HepG2 (cell line): Measurements from ENCODE around the gene SVOP. TPM values are rescaled to one million over a fixed set of nuclear protein-coding genes. Genes with fewer than 3 reads are reported as not detected.

Experiments
- ATAC-seq: fragments of 200-7000 bp; cut with Tn5 transposase; 3 replicates; pipeline ENCODE4 v1.9.1; 2020; ENCODE audit warnings: mild to moderate bottlenecking, moderate library complexity
- BruUV-seq: library from RNA; stranded (reverse); fragments of 400-500 nt; replicated peaks from 2 replicates; lab custom pipeline; 2021; lab: Mats Ljungman, UMichigan
- CTCF ChIA-PET: fragments of 300-600 bp; formaldehyde crosslinking; extraction: SDS; loops from one replicate; lab custom pipeline; 2021; ENCODE audit warnings: low total read pairs, inconsistent platforms, low intra/inter-chr PET ratio; lab: Yijun Ruan, JAX
- POLR2A ChIA-PET: fragments of 350-600 bp; sonication (Branson Sonifier 250); formaldehyde crosslinking; loops from one replicate; lab custom pipeline; 2020; ENCODE audit warnings: antibody characterized with exemption, inconsistent platforms; lab: Yijun Ruan, JAX
- DNase-seq: peaks from one replicate; pipeline ENCODE4 v3.0.0-alpha.2; 2015; ENCODE audit warnings: low spot score
- FAIRE-seq: peaks from 3 replicates; lab custom pipeline; 2011; peaks lifted over from hg19 to GRCh38; lab: Jason Lieb, UNC
- H2AFZ ChIP-seq: one replicate; pipeline ENCODE4 v1.6.1; 2011; ENCODE audit warnings: low read length, inconsistent platforms
- H3K27ac ChIP-seq: fragments of 300-600 bp; 3 replicates; pipeline ENCODE4 v1.8.0; 2011; ENCODE audit warnings: mixed run types, mild to moderate bottlenecking, mixed read lengths, low read length, inconsistent platforms; ENCODE audit not compliant: insufficient read depth; ENCODE audit errors: extremely low read length
- H3K27me3 ChIP-seq, 2 experiments: fragments of 200-600 bp in 1 of 2; 2 replicates in 1 of 2; 3 replicates in 1 of 2; pipeline versions ENCODE4 v1.6.0 to v1.8.0; 2011; ENCODE audit warnings: low read length in 2 of 2, mild to moderate bottlenecking in 2 of 2, moderate library complexity in 2 of 2, inconsistent platforms in 1 of 2; ENCODE audit not compliant: insufficient read depth in 2 of 2, control insufficient read depth in 1 of 2
- H3K36me3 ChIP-seq, 2 experiments: fragments of 200-600 bp in 1 of 2; replicated peaks in 1 of 2; 2 replicates in 1 of 2; 3 replicates in 1 of 2; pipeline versions ENCODE4 v1.5.1 to v1.8.0; 2011; ENCODE audit warnings: low read length in 2 of 2, inconsistent platforms in 1 of 2; ENCODE audit not compliant: insufficient read depth in 2 of 2, control insufficient read depth in 1 of 2
- H3K4me1 ChIP-seq: 2 replicates; pipeline ENCODE4 v1.5.1; 2012; ENCODE audit warnings: low read length, inconsistent platforms; ENCODE audit not compliant: insufficient read depth
- H3K4me2 ChIP-seq: 2 replicates; pipeline ENCODE4 v1.6.0; 2011; ENCODE audit warnings: low read depth, low read length, inconsistent platforms
- H3K4me3 ChIP-seq, 3 experiments: fragments of 200-600 bp in 1 of 3; sonication (generic), shearing (Covaris generic) in 1 of 3; replicated peaks in 1 of 3; 2 replicates each; pipeline ENCODE4 v1.5.1; 2011 to 2016; ENCODE audit warnings: low read length in 3 of 3, inconsistent platforms in 2 of 3, low read depth in 2 of 3, mild to moderate bottlenecking in 2 of 3, control low read depth in 1 of 3, mixed read lengths in 1 of 3; ENCODE audit not compliant: insufficient read depth in 1 of 3
- H3K79me2 ChIP-seq: one replicate; pipeline ENCODE4 v1.6.1; 2011; ENCODE audit warnings: low read length, inconsistent platforms; ENCODE audit not compliant: insufficient read depth
- H3K9ac ChIP-seq: 2 replicates; pipeline ENCODE4 v1.6.0; 2011; ENCODE audit warnings: mild to moderate bottlenecking, low read depth, low read length, inconsistent platforms; ENCODE audit not compliant: insufficient read depth
- H3K9me3 ChIP-seq: 2 replicates; pipeline ENCODE4 v1.5.1; 2012; ENCODE audit warnings: mild to moderate bottlenecking, low read length
- H4K20me1 ChIP-seq: 2 replicates; pipeline ENCODE4 v1.6.0; 2011; ENCODE audit warnings: inconsistent platforms, mild to moderate bottlenecking, low read length, moderate library complexity; ENCODE audit not compliant: insufficient read depth
- CBX5 ChIP-seq: sonication (generic); formaldehyde crosslinking; IDR thresholded peaks from 2 replicates; pipeline ENCODE4 v1.4.0; 2020; ENCODE audit warnings: missing genetic modification reagents, borderline replicate concordance
- ELK4 ChIP-seq: sonication (generic); formaldehyde crosslinking; IDR thresholded peaks from 2 replicates; pipeline ENCODE4 v1.9.0; 2021; ENCODE audit warnings: missing genetic modification reagents, borderline replicate concordance
- EP300 ChIP-seq, 3 experiments: sonication (generic) in 1 of 3; formaldehyde crosslinking in 1 of 3; IDR thresholded peaks; 2 replicates each; pipeline versions ENCODE4 v1.5.1 to v1.6.1; 2011 to 2020; ENCODE audit warnings: low read depth in 2 of 3, low read length in 2 of 3, borderline replicate concordance in 1 of 3, improper control_type of control experiment in 1 of 3, mild to moderate bottlenecking in 1 of 3, missing genetic modification reagents in 1 of 3, moderate library complexity in 1 of 3
- GPBP1L1 ChIP-seq: sonication (generic); formaldehyde crosslinking; IDR thresholded peaks from 2 replicates; pipeline ENCODE4 v1.5.0; 2020; ENCODE audit warnings: mild to moderate bottlenecking, missing genetic modification reagents
- GTF2F1 ChIP-seq: fragments of 150-350 bp; IDR thresholded peaks from 2 replicates; pipeline ENCODE4 v1.6.1; 2014; ENCODE audit warnings: low read length
- KDM3A ChIP-seq: IDR thresholded peaks from 2 replicates; pipeline ENCODE4 v1.6.1; 2018; ENCODE audit warnings: low read depth, missing compliant biosample characterization
- KLF15 ChIP-seq: sonication (generic); formaldehyde crosslinking; IDR thresholded peaks from 2 replicates; pipeline ENCODE4 v1.8.1; 2023; ENCODE audit warnings: borderline replicate concordance, mild to moderate bottlenecking, inconsistent platforms, missing genetic modification reagents, mixed read lengths
- NAIF1 ChIP-seq: sonication (generic); formaldehyde crosslinking; IDR thresholded peaks from 2 replicates; pipeline ENCODE4 v1.5.0; 2020; ENCODE audit warnings: mild to moderate bottlenecking, missing genetic modification reagents, borderline replicate concordance
- SMAD1 ChIP-seq: sonication (generic); formaldehyde crosslinking; IDR thresholded peaks from 2 replicates; pipeline ENCODE4 v1.4.0; 2020; ENCODE audit warnings: missing genetic modification reagents, low read depth, mild to moderate bottlenecking, borderline replicate concordance
- TOE1 ChIP-seq: sonication (generic); formaldehyde crosslinking; IDR thresholded peaks from 2 replicates; pipeline ENCODE4 v1.4.0; 2020; ENCODE audit warnings: mild to moderate bottlenecking, missing genetic modification reagents
- ZFP41 ChIP-seq: sonication (generic); formaldehyde crosslinking; IDR thresholded peaks from 2 replicates; pipeline ENCODE4 v1.4.0; 2020; ENCODE audit warnings: mild to moderate bottlenecking, missing genetic modification reagents, borderline replicate concordance
- ZMYM2 ChIP-seq: sonication (generic); formaldehyde crosslinking; IDR thresholded peaks from 2 replicates; pipeline ENCODE4 v1.8.0; 2022; ENCODE audit warnings: mild to moderate bottlenecking, missing genetic modification reagents
- ZNF350 ChIP-seq: sonication (generic); formaldehyde crosslinking; IDR thresholded peaks from 2 replicates; pipeline ENCODE4 v1.4.0; 2020; ENCODE audit warnings: mild to moderate bottlenecking, low read depth, missing genetic modification reagents, borderline replicate concordance
- ZNF446 ChIP-seq: sonication (generic); formaldehyde crosslinking; IDR thresholded peaks from 2 replicates; pipeline ENCODE4 v1.5.0; 2020; ENCODE audit warnings: mild to moderate bottlenecking, missing genetic modification reagents
- ZNF549 ChIP-seq: sonication (generic); formaldehyde crosslinking; IDR thresholded peaks from 2 replicates; pipeline ENCODE4 v1.5.0; 2020; ENCODE audit warnings: missing genetic modification reagents
- ZNF724P ChIP-seq: sonication (generic); formaldehyde crosslinking; IDR thresholded peaks from 2 replicates; pipeline ENCODE4 v1.8.0; 2022; ENCODE audit warnings: missing genetic modification reagents, borderline replicate concordance
- ZNF75D ChIP-seq: sonication (generic); formaldehyde crosslinking; IDR thresholded peaks from 2 replicates; pipeline ENCODE4 v1.8.1; 2023; ENCODE audit warnings: missing genetic modification reagents, mild to moderate bottlenecking, borderline replicate concordance
- ZNF766 ChIP-seq: sonication (generic); formaldehyde crosslinking; IDR thresholded peaks from 2 replicates; pipeline ENCODE4 v1.5.0; 2020; ENCODE audit warnings: missing genetic modification reagents, borderline replicate concordance
- ZSCAN31 ChIP-seq: sonication (generic); formaldehyde crosslinking; IDR thresholded peaks from 2 replicates; pipeline ENCODE4 v1.5.0; 2020; ENCODE audit warnings: low read depth, mild to moderate bottlenecking, missing genetic modification reagents
- WGBS: methylation state at CpG from one replicate; pipeline ENCODE4 v1.1.6; 2017; ENCODE audit warnings: low lambda C conversion rate; 5-methylcytosine and 5-hydroxymethylcytosine counted together
- in situ Hi-C: cut with HindIII; loops from 2 replicates; pipeline ENCODE4 v1.10.0; 2017; ENCODE audit warnings: low pct_unique_long_range_greater_than_20kb; ENCODE audit not compliant: extremely low pct_ligation_motif_present
- intact Hi-C: fragments of 100-400 bp; cut with micrococcal nuclease; formaldehyde crosslinking; loops from one replicate; pipeline ENCODE4 v1.10.0; 2022; ENCODE audit not compliant: unreplicated experiment
- polyA plus RNA-seq, 8 experiments: library from polyadenylated mRNA; depleted of rRNA in 3 of 8; stranded (reverse) in 7 of 8; unstranded in 1 of 8; fragments of >200 nt; fragmentation: Illumina TruSeq in 4 of 8; extraction: Trizol in 4 of 8; gene quantifications; 2 replicates each; pipeline versions ENCODE4 v1.2.1 to v1.2.3, GENCODE V29; 2011 to 2016; ENCODE audit warnings: low read depth in 4 of 8, missing spikeins in 1 of 8, mixed read lengths in 1 of 8; ENCODE audit not compliant: insufficient read depth in 1 of 8
- total RNA-seq, 5 experiments: library from RNA; depleted of rRNA; stranded (reverse); fragments of >200 nt; fragmentation: Illumina TruSeq; extraction: Trizol; gene quantifications; 2 replicates each; pipeline ENCODE4 v1.2.3, GENCODE V29; 2016; ENCODE audit warnings: low read depth in 1 of 5

Gene SVOP
- total and polyA plus RNA-seq, 2 of the 13 experiments (the other 11 are each of a cell fraction or from before 2014, with no cell fraction given), result not detected

DNA sequence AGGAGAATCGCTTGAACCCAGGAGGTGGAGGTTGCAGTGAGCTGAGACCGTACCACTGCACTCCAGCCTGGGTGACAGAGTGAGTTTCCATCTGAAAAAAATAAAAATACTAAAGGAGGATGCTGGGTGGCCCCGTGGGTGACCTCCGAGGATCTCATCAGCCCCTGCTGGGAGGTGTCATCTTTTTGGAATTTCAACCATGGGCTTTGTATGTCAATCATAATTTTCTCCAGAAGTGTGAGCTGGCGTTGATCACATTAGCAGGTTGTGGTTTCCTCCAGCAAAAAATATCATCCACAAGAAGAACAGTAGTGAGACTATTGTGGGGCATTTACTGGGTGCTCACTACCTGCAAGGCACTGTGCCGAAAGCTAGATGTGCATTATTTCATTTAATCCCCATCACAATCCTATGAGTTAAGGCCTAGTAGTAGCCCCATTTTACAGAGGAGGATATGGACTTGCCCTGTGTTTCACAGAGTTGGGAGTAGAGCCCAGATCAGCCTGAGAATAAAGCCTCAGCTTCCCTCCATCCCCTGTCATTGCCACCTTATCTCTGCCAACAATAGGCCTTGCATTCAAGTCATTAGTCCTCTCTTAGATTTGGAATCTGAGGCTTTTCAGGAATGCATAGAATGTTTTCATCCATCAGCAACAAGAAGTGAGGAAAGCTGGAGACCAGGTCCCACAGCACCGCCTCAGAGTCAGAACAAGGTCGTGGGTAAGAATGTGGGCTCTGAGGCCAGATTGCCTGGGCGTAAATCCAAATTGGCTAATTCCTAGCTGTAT lies 39.8 kb downstream of the SVOP start:
- no TSS peak for BruUV-seq

DNA sequence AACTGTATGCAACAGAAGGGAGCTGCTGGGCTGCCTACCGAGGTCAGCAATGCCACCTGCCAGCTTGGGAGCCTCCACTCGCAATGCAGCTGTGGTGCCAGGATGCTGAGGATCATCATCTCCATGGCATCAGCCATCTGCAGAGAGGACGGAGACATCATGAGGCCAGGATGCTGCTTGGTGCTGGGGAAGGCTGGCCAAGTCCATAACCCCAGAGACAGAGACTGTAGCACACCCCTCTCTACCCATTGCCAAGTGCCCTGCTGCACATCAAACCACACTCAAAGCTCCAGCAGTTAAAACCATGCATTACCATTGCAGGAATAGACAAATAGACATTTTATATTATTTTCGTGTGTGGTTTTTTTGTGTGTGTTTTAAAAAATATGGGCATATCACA lies 43.5 kb downstream of the SVOP start:
- WGBS, result 2% methylated on average over 1 of the region's 4 CpGs
- no peak overlapping the region for H3K9ac ChIP-seq
- in situ Hi-C loops (no loop called here), intact Hi-C loops (no loop called here)
- H3K4me2 ChIP-seq, result no peak overlapping the region
- no TSS peak for BruUV-seq
- no peaks in the 10 kb centered on the region for H3K36me3 ChIP-seq
- H3K9me3 ChIP-seq, result peaks cover 6% of the 10 kb centered on the region; the same call in 1 of the 2 replicates
- H4K20me1 ChIP-seq, result no peaks in the 10 kb centered on the region
- CTCF ChIA-PET, result no interaction called here
- no peak for ATAC-seq
- H3K4me3 ChIP-seq, result no peak overlapping the region
- no peaks in the 10 kb centered on the region for H3K79me2 ChIP-seq
- H3K4me1 ChIP-seq, result no peaks in the 10 kb centered on the region
- POLR2A ChIA-PET, result no interaction called here
- no peak overlapping the region for H2AFZ ChIP-seq
- no peak overlapping the region for H3K27ac ChIP-seq
- no peak for DNase-seq
- no peaks in the 10 kb centered on the region; a peak in 1 of 5 replicates for H3K27me3 ChIP-seq
- FAIRE-seq, result no peak
- TF ChIP-seq KDM3A (CRISPR knock-in tag), result no peak
- TF ChIP-seq GTF2F1, result no peak
- no peak for TF ChIP-seq GPBP1L1 (CRISPR knock-in tag)
- TF ChIP-seq ZSCAN31 (CRISPR knock-in tag), result no peak
- no peak for TF ChIP-seq ZNF75D (CRISPR knock-in tag)
- TF ChIP-seq ZNF350, result no peak
- no peak for TF ChIP-seq ELK4 (CRISPR knock-in tag)
- TF ChIP-seq ZFP41 (CRISPR knock-in tag), result no peak

More for the DNA sequence above, 39.8 kb downstream of the SVOP start:
- H3K4me1 ChIP-seq, result no peaks in the 10 kb centered on the region
- H3K27me3 ChIP-seq, result no peaks in the 10 kb centered on the region; a peak in 1 of 5 replicates
- H2AFZ ChIP-seq, result no peak overlapping the region
- H3K9me3 ChIP-seq, result peaks cover 13% of the 10 kb centered on the region; the same call in 1 of the 2 replicates
- H3K9ac ChIP-seq, result no peak overlapping the region
- no peaks in the 10 kb centered on the region for H4K20me1 ChIP-seq
- ChIA-PET CTCF (no interaction called here), POLR2A (no interaction called here)
- intact Hi-C loops, result no loop called here
- in situ Hi-C loops, result no loop called here
- no peaks in the 10 kb centered on the region for H3K79me2 ChIP-seq
- H3K4me3 ChIP-seq, result no peak overlapping the region
- no peak for ATAC-seq
- WGBS, result 30% methylated on average over 9 of the region's 9 CpGs
- no peak for FAIRE-seq
- H3K27ac ChIP-seq, result no peak overlapping the region
- H3K4me2 ChIP-seq, result no peak overlapping the region
- TF ChIP-seq TOE1 (CRISPR knock-in tag) (no peak), CBX5 (no peak), ZNF549 (CRISPR knock-in tag) (no peak), NAIF1 (no peak), EP300 (IDR thresholded peaks at IDR 0.05; ENCODE audit: low read depth in 2 of 2, low read length in 2 of 2) (no peak), EP300 (CRISPR knock-in tag; IDR thresholded peaks at IDR 0.05; ENCODE audit: borderline replicate concordance) (no peak), ZNF724P (CRISPR knock-in tag) (no peak), ZNF766 (no peak), ZMYM2 (no peak), SMAD1 (CRISPR knock-in tag) (no peak), KLF15 (CRISPR knock-in tag) (no peak), ZNF446 (no peak)
- DNase-seq, result no peak
- H3K36me3 ChIP-seq, result no peaks in the 10 kb centered on the region
